K562 (cell line): Measurements from ENCODE around the gene TRPV6. TPM values are rescaled to one million over a fixed set of nuclear protein-coding genes. Genes with fewer than 3 reads are reported as not detected.

Source experiments
- ATAC-seq: fragments of 200-7000 bp; cut with Tn5 transposase; 3 replicates; pipeline ENCODE4 v1.9.1; 2020; ENCODE audit warnings: moderate library complexity
- BruUV-seq: library from RNA; stranded (reverse); fragments of 400-500 nt; replicated peaks from 2 replicates; lab custom pipeline; 2021; lab: Mats Ljungman, UMichigan
- CTCF ChIA-PET: fragments of 300-600 bp; formaldehyde crosslinking; extraction: SDS; loops from one replicate; lab custom pipeline; 2021; ENCODE audit warnings: low intra/inter-chr PET ratio; lab: Yijun Ruan, JAX
- POLR2A ChIA-PET: fragments of 300-600, 350-650 bp; sonication (Branson Sonifier 250); formaldehyde crosslinking; extraction: SDS; loops from one replicate; lab custom pipeline; 2021; ENCODE audit warnings: antibody characterized with exemption, inconsistent platforms; lab: Yijun Ruan, JAX
- DNase-seq, 4 experiments: peaks; one replicate each; pipeline versions ENCODE4 v3.0.0 to v3.0.0-alpha.2; 2011 to 2018; ENCODE audit warnings: low spot score in 3 of 4, mixed read lengths in 3 of 4; ENCODE audit errors: extremely low read depth in 1 of 4
- FAIRE-seq: peaks from 2 replicates; lab custom pipeline; 2011; peaks lifted over from hg19 to GRCh38; lab: Jason Lieb, UNC
- H2AFZ ChIP-seq: 2 replicates; pipeline ENCODE4 v1.6.0; 2011; ENCODE audit warnings: low read depth, low read length, control low read depth, inconsistent platforms
- H3K27ac ChIP-seq: fragments of 200-600 bp; 3 replicates; pipeline ENCODE4 v1.8.0; 2011; ENCODE audit warnings: low read depth, mild to moderate bottlenecking, control low read depth, inconsistent platforms, low read length, moderate library complexity, mixed read lengths; ENCODE audit errors: extremely low read depth
- H3K27me3 ChIP-seq, 2 experiments: fragments of 300-600 bp in 1 of 2; 2 replicates in 1 of 2; 3 replicates in 1 of 2; pipeline versions ENCODE4 v1.6.0 to v1.8.0; 2011; ENCODE audit warnings: inconsistent platforms in 2 of 2, low read length in 2 of 2, mild to moderate bottlenecking in 1 of 2, mixed read lengths in 1 of 2, moderate library complexity in 1 of 2; ENCODE audit not compliant: control insufficient read depth in 2 of 2, insufficient read depth in 2 of 2
- H3K36me3 ChIP-seq: fragments of 300-600 bp; 3 replicates; pipeline ENCODE4 v1.8.0; 2011; ENCODE audit warnings: mild to moderate bottlenecking, low read length, inconsistent platforms; ENCODE audit not compliant: control insufficient read depth, insufficient read depth
- H3K4me1 ChIP-seq, 2 experiments: fragments of 200-600 bp in 1 of 2; replicated peaks in 1 of 2; 2 replicates in 1 of 2; 3 replicates in 1 of 2; pipeline versions ENCODE4 v1.5.1 to v1.8.0; 2011; ENCODE audit warnings: inconsistent platforms in 2 of 2, low read length in 2 of 2, mild to moderate bottlenecking in 1 of 2, mixed read lengths in 1 of 2, moderate library complexity in 1 of 2; ENCODE audit not compliant: control insufficient read depth in 2 of 2, insufficient read depth in 2 of 2
- H3K4me2 ChIP-seq: 2 replicates; pipeline ENCODE4 v1.6.1; 2011; ENCODE audit warnings: low read length, control low read depth, inconsistent platforms, mixed read lengths; ENCODE audit not compliant: insufficient read depth
- H3K4me3 ChIP-seq: fragments of 200-600 bp; sonication (generic), shearing (Covaris generic); 2 replicates; pipeline ENCODE4 v1.5.1; 2016; ENCODE audit warnings: control low read depth, inconsistent platforms
- H3K79me2 ChIP-seq: fragments of 200-600 bp; 3 replicates; pipeline ENCODE4 v1.8.0; 2011; ENCODE audit warnings: low read length, inconsistent platforms; ENCODE audit not compliant: control insufficient read depth, insufficient read depth
- H3K9ac ChIP-seq, 2 experiments: 2 replicates each; pipeline versions ENCODE4 v1.6.0 to v1.6.1; 2011; ENCODE audit warnings: low read depth in 2 of 2, low read length in 2 of 2, control low read depth in 1 of 2, inconsistent platforms in 1 of 2, mild to moderate bottlenecking in 1 of 2, mixed read lengths in 1 of 2; ENCODE audit not compliant: insufficient read depth in 1 of 2
- H3K9me1 ChIP-seq: one replicate; pipeline ENCODE4 v1.6.0; 2011; ENCODE audit warnings: inconsistent platforms, mild to moderate bottlenecking, low read length, moderate library complexity; ENCODE audit not compliant: control insufficient read depth, insufficient read depth
- H3K9me3 ChIP-seq: replicated peaks from 2 replicates; pipeline ENCODE4 v1.5.1; 2011; ENCODE audit warnings: low read depth, low read length, inconsistent platforms; ENCODE audit not compliant: control insufficient read depth, insufficient read depth
- H4K20me1 ChIP-seq: replicated peaks from 2 replicates; pipeline ENCODE4 v1.6.1; 2011; ENCODE audit warnings: low read length, inconsistent platforms, mixed read lengths; ENCODE audit not compliant: control insufficient read depth, insufficient read depth
- BCL6 ChIP-seq: fragments of 250-450 bp; sonication (Bioruptor Pico); IDR thresholded peaks from 2 replicates; pipeline ENCODE4 v1.4.0; 2020
- GABPB2 ChIP-seq: fragments of 250-450 bp; sonication (Bioruptor Pico); conservative IDR thresholded peaks from 2 replicates; pipeline ENCODE4 v1.5.1; 2021; ENCODE audit warnings: mild to moderate bottlenecking
- IRF1 ChIP-seq: sonication (generic); formaldehyde crosslinking; IDR thresholded peaks from 2 replicates; pipeline ENCODE4 v1.8.0; 2022; ENCODE audit warnings: missing genetic modification reagents, mild to moderate bottlenecking, borderline replicate concordance
- SIX5 ChIP-seq, 2 experiments: IDR thresholded peaks; 2 replicates each; pipeline ENCODE4 v1.6.1; 2011; ENCODE audit warnings: low read length in 2 of 2, borderline replicate concordance in 1 of 2, low read depth in 1 of 2, mild to moderate bottlenecking in 1 of 2, moderate library complexity in 1 of 2; ENCODE audit not compliant: insufficient read depth in 1 of 2
- TAF1 ChIP-seq: IDR thresholded peaks from 2 replicates; pipeline ENCODE4 v1.6.1; 2011; ENCODE audit warnings: mild to moderate bottlenecking, low read length, moderate library complexity; ENCODE audit not compliant: insufficient read depth, control insufficient read depth, severe bottlenecking; ENCODE audit errors: extremely low read depth
- TBP ChIP-seq: optimal IDR thresholded peaks from 2 replicates; pipeline ENCODE3; 2011; ENCODE audit warnings: low read depth, low read length, improper control_type of control experiment
- TCF7 ChIP-seq: sonication (generic); IDR thresholded peaks from 2 replicates; pipeline ENCODE4 v1.6.1; 2016; ENCODE audit warnings: antibody characterized with exemption, borderline replicate concordance
- TRIM28 ChIP-seq: fragments of 450-650 bp; IDR thresholded peaks from 2 replicates; pipeline ENCODE4 v1.6.1; 2017
- ZSCAN29 ChIP-seq: fragments of 450-650 bp; IDR thresholded peaks from 2 replicates; pipeline ENCODE4 v1.6.1; 2017
- WGBS: fragments of 100-300 bp; shearing (Covaris generic); methylation state at CpG from one replicate; pipeline ENCODE4 v1.1.6; 2016; ENCODE audit warnings: low coverage, mixed read lengths; ENCODE audit not compliant: insufficient coverage; ENCODE audit errors: missing lambda C conversion rate; 5-methylcytosine and 5-hydroxymethylcytosine counted together
- in situ Hi-C: fragments of 300-500 bp; cut with MboI; formaldehyde crosslinking; loops from 4 replicates; pipeline ENCODE4 v1.15.0; 2018; ENCODE audit warnings: inconsistent platforms, mixed read lengths
- intact Hi-C: fragments of 100-400 bp; cut with micrococcal nuclease; formaldehyde crosslinking; loops from 2 replicates; pipeline ENCODE4 v1.14.2; 2022
- polyA plus RNA-seq, 8 experiments: library from polyadenylated mRNA; depleted of rRNA in 4 of 8; stranded (reverse) in 5 of 8; unstranded in 3 of 8; fragments of >200 nt; fragmentation: Nextera tagmentation in 2 of 8; fragmentation: Illumina TruSeq in 1 of 8; extraction: Ambion mirVana in 2 of 8; extraction: Trizol in 1 of 8; gene quantifications; 2 replicates each; pipeline versions ENCODE4 v1.2.1 to v1.2.3, GENCODE V29; 2011 to 2014; ENCODE audit warnings: inconsistent platforms in 1 of 8, missing spikeins in 1 of 8
- total RNA-seq, 7 experiments: library from RNA; depleted of rRNA in 6 of 7; stranded (reverse); fragments of >200 nt in 6 of 7; fragmentation: Illumina TruSeq in 2 of 7; extraction: Trizol in 2 of 7; gene quantifications; 2 replicates each; pipeline versions ENCODE4 v1.2.1 to v1.2.3, GENCODE V29; 2011 to 2021; ENCODE audit warnings: low replicate concordance in 1 of 7
- TF ChIP-seq, protein P1 (sequence below): sonication (generic); formaldehyde crosslinking; IDR thresholded peaks from 2 replicates; pipeline ENCODE4 v1.8.1; 2023; ENCODE audit warnings: mild to moderate bottlenecking, missing genetic modification reagents

TRPV6 gene
- total and polyA plus RNA-seq, 9 of the 15 experiments (the other 6 are each of a cell fraction or from before 2014, with no cell fraction given): 0.04 to 0.36 (median 0.11) TPM

- intact Hi-C loops: no loop called here
Observed at GRCh38 chr7:142910481-142910880, 24.9 kb upstream of the TRPV6 start.

More at GRCh38 chr7:142910481-142910880, 24.9 kb upstream of the TRPV6 start:
- in situ Hi-C loops: no loop called here
- no peak overlapping the region for H3K9ac ChIP-seq
- H3K9me3 ChIP-seq: no peaks in the 10 kb centered on the region
- FAIRE-seq (no peak), DNase-seq (no peak), ATAC-seq (no peak)
- peaks cover 3 to 34% of the 10 kb centered on the region in 2 experiments; a peak in 4 of 5 replicates for H3K27me3 ChIP-seq
- H3K9me1 ChIP-seq: no peaks in the 10 kb centered on the region
- WGBS: 3% methylated on average over 2 of the region's 2 CpGs
- H3K79me2 ChIP-seq: no peaks in the 10 kb centered on the region
- no peaks in the 10 kb centered on the region for H4K20me1 ChIP-seq
- H3K4me2 ChIP-seq: no peak overlapping the region
- no TSS peak for BruUV-seq
- POLR2A ChIA-PET: interaction anchor here (0.6 to 1.6 kb wide), 2 partner anchors 9 to 14 kb away, joined by 3 to 4 read pairs; no protein-coding TSS in a partner anchor
- CTCF ChIA-PET: interaction anchor here (2.1 kb wide), 1 partner anchor 93 kb away, joined by 7 read pairs; no protein-coding TSS in a partner anchor
- no peak overlapping the region for H3K27ac ChIP-seq
- TF ChIP-seq BCL6 (CRISPR knock-in tag) (no peak), TRIM28 (no peak), TAF1 (no peak), TCF7 (no peak), TBP (no peak), GABPB2 (CRISPR knock-in tag) (no peak), ZSCAN29 (no peak), IRF1 (CRISPR knock-in tag) (no peak), SIX5 (IDR thresholded peaks at IDR 0.05; ENCODE audit: borderline replicate concordance in 1 of 2, insufficient read depth in 1 of 2, low read depth in 1 of 2, low read length in 2 of 2) (no peak)
- TF ChIP-seq, protein P1, sequence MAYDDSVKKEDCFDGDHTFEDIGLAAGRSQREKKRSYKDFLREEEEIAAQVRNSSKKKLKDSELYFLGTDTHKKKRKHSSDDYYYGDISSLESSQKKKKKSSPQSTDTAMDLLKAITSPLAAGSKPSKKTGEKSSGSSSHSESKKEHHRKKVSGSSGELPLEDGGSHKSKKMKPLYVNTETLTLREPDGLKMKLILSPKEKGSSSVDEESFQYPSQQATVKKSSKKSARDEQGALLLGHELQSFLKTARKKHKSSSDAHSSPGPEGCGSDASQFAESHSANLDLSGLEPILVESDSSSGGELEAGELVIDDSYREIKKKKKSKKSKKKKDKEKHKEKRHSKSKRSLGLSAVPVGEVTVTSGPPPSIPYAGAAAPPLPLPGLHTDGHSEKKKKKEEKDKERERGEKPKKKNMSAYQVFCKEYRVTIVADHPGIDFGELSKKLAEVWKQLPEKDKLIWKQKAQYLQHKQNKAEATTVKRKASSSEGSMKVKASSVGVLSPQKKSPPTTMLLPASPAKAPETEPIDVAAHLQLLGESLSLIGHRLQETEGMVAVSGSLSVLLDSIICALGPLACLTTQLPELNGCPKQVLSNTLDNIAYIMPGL (CRISPR knock-in tag): no peak
- no peaks in the 10 kb centered on the region for H3K36me3 ChIP-seq
- peaks cover 4 to 5% of the 10 kb centered on the region in 2 experiments; a peak in 3 of 5 replicates for H3K4me1 ChIP-seq
- H2AFZ ChIP-seq: no peak overlapping the region
- no peak overlapping the region for H3K4me3 ChIP-seq
